Kidney tubule cell (primary cell): ENCODE data around the gene CCL8.

Experiments used
- DNase-seq: peaks from one replicate; pipeline ENCODE4 v3.0.0-alpha.2; 2018; ENCODE audit warnings: low spot score

Gene CCL8

DNA sequence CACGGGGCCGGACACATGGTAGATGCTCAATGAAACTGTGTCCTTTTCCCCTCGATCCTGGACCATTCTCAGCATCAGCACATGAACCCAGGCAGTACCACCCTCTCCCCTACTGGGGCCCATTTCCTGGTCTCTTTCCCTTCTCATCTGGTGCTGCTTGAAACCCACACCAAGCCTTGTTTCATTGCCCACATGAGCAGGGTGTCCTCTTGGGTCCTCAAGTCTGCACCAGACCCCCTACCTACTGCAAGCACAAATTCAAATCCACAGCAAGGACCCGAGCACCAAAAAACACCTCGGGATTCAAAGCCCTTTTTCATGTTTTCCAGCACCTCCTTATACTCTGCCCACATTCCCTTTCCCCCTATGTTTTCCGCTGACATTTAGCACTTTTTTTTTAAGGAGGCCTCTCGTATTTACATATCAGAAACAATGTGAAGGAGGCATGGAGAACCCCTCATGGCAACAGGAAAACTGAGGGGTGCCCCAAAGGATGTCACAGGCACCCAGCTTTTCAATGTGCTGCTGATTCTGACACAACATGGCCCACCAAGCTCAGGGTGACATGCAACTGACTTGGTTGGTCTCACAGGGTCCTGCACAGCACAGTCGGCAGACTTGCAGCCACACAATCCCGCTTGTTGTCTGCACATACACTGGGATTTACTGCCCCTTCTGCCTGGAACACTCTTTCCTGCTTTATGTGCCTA, 48.4 kb downstream of the CCL8 start:
- DNase-seq: no peak

DNA sequence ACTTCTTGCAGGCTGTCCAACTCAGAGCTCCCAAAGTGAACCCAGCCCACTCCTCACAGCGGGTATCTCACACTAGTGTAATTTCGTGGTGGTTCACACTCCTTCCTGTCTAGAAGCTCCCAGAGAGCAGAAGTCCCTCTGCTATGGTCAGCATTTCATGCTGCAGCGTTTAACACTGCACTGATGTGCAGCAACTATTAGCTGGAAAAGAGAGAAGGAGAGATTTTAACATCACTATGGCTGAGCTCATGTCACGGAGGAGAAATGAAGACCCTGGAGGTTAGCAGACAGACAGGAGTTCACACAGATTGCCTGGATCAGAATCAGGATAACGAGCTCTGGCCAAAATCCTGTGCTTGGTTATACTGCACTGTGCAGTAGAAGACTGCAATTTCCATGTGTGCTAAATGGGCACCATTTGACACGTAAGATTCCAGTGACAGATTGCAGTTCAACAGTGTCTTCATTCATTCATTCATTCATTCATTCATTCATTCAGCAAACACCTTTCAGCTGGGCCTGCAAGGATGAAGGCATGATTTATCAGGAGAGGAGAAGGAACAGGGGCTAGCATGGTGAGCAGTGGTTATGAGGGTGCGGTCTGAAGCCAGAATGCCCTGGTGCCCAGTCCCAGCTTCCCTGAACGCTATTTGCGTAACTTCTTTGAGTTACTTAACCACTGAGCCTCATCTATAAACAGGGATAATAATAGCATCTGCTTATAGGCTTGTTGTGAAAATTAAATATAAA, 49.1 kb downstream of the CCL8 start:
- no peak for DNase-seq

DNA sequence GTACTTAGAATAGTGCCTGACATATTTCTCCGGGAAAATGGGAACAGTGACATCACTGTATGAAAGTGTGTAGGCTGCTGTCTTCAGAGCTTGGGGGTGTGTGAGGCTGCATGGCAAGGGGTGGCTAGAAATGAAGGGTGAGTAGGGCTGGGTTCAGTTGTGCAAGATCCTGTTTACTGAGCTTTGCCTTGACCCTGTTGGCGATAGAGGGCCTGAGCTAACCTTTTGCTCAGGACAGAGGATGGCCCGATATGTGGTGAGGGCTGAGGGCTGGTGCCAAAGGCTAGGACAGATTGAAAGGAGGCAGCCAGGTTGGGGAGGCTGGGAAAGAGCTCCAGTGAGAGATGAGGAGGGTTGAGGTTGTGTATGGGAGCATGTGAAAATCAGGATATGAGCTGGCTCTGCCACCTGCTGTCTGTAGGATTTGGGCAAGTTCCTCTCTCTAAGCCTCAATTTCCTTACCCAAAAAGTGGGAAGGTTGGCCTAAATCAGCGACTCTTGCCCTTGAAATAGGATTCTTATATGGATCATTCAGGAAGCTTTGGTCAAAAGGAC, 49.8 kb downstream of the CCL8 start:
- no peak for DNase-seq

DNA sequence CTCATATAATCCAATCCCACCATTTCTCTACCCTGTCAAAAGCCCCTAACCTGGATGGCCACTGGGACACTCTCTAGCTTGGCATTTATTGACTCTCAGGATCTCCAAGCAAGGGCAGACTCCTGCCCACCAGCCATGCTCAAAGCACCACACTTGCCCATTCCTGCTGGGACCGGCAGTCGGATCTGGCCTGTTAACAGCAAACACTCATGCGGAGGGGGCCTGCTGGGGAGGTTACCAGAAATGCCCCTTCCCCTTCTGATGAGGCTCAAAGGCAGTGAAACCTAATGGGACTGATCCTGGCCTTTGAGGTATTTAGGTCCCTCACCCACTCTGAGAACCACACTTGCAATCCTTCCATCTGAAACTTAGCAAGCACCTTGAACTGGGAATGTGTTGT, 50.3 kb downstream of the CCL8 start:
- no peak for DNase-seq

DNA sequence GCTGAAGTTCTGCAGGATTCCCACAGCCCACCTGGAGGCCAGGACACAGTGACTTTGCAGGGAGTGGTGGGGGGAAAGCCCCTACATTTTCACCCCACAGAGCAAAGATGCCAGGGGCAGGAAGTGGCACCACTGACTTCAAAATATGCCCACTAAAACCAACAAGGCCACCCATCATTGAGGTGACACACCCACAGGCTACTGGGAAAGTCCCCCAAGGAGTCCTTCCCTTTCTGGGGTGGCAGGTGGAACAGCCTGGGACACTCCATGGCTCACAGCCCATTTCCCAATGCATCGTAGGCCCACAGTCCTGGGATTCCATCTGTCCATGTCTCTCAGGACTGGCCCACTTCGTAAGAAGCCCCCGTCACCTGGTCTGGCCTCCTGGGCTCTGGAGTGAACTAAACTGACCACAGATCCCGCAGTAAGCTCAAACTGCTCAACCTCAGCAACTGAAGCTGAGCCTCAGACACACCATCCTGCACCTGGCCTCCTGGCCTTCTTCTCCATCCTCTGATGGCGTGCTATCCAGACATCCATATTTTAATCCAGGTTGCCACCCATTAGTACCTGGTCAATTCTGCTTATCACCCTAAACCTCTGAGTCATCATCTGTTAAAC, 51.3 kb downstream of the CCL8 start:
- no peak for DNase-seq

DNA sequence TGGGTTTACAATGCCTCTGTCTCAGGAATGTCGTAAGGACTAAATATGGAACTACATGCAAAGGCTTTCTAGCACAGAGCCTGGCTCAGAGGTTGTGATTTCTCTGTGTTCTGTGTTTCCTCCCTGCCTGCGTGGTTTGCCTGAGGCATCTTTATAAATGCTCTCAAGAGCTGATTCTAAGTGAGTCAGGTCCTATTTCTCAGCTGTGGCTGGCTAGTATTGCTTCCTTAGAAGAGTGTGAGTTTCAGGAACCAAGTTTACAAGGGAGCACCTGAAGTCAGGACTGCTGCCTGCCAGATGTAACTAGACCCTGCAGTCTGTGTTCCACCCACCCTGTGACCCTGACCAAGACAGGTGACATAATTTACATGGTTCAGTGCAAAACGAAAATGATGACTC, 51.8 kb downstream of the CCL8 start:
- DNase-seq: peak; percentile 29
